GM18858 (cell line): ENCODE measurements around the gene CIRBP.

ENCODE experiments used
- ATAC-seq: cut with Tn5 transposase; IDR thresholded peaks from one replicate; pipeline ENCODE4 v1.9.1; 2021; ENCODE audit not compliant: unreplicated experiment

CIRBP gene

GRCh38 chr19:1254530-1255185 lies 14.5 kb upstream of the CIRBP start:
- no peak for ATAC-seq

DNA sequence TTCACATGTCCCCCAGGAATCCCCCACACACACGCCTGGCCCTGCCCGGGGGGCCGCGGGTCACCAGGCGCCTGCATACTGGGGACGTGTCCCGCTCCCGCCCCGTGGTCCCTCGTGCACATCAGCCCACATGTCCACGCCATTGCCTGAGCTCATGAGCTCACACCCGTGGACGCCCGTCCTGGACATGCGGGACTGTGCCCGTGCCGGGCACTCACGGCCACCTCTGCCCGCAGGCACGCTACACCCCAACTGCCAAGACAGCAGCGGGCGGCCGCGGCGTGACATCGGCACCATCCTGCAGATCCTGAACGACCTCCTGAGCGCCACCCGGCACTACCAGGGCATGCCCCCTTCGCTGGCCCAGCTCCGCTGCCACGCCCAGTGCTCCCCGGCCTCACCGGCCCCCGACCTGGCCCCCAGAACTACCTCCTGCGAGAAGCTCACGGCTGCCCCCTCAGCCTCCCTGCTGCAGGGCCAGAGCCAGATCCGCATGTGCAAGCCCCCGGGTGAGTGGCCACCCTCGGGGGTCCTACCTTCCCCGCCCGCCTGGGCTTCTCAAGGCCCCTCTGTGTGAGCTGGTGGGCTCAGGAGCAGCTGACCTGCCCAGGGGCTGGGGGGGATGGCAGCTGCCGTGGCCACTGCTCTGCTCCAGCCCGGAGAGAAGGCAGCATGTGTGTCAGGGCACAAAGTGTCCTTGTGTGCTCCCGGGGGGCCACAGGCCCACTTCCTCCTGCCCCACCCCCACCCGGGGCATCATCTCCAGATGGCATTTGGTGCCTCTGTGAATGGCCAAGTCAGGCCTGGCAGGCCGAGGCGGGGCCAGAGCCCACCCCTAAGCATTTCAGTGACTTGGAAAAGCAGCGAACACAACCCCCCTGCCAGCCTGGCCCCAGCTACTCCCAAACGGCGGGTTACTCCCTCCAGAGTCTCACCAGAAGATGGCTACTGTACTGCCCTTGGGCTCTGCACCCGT lies 13.7 kb upstream of the CIRBP start:
- no peak for ATAC-seq

- ATAC-seq = no peak
These were observed 12.3 kb upstream of the CIRBP start for GRCh38 chr19:1256646-1257474.

DNA sequence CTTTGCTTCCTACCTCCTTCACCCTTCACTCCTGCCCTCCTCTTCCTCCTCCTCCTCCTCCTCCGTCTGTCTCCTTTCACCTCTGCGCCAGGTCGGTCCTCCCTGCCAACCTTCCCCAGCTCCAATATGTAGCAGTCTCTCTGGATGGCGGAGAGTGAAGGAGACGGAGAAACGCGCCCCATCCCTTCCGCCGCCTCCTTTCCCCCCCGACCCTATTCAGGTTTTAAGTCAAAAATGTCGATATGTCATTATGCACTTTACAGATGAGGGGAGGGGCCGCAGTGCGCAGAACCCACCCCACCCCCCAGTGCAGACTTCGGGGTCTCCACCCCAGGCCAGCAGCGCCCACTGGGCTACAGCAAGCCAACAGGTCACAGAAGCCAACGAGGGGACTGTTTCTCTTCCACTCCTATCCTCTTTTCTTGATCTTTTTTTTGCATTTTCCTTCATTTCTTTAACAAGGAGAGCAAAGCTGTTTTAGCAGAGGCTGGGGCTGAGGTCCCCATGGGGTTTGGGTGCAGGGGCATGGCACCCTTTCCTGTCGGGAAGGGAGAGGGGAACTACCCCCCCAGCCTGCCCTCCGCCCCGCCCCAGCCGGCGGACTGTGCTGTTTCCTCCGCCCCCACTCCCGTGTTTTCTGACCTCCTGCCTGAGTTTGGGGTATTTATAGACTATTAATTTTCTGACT lies 11.5 kb upstream of the CIRBP start:
- ATAC-seq = no peak

- no peak for ATAC-seq
These were observed 11.0 kb upstream of the CIRBP start for GRCh38 chr19:1258163-1258492.

DNA sequence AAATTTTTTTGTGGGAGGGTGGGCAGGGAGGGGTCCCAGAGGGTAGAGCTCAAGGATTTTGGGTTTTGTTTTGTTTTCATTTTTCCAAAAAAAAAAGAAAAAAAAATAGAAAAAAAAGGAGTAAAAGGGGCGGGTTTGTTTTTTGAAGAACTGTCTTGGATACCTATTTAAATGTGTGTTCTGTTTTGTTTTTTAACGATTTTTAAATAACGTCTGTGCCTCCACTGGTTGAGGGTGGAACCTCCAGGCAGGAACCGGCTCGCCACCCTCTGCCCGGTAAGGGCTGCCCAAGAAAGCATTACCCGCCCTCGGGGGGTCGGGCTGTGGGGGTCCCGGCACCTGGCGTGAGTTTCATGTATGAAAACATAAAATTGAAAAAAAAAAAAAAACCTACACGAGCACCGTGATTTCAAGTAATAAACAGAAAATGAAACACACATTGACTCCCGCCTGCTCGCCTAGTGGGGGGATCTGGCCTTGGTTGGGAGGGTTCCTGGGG lies 10.4 kb upstream of the CIRBP start:
- ATAC-seq = no peak

DNA sequence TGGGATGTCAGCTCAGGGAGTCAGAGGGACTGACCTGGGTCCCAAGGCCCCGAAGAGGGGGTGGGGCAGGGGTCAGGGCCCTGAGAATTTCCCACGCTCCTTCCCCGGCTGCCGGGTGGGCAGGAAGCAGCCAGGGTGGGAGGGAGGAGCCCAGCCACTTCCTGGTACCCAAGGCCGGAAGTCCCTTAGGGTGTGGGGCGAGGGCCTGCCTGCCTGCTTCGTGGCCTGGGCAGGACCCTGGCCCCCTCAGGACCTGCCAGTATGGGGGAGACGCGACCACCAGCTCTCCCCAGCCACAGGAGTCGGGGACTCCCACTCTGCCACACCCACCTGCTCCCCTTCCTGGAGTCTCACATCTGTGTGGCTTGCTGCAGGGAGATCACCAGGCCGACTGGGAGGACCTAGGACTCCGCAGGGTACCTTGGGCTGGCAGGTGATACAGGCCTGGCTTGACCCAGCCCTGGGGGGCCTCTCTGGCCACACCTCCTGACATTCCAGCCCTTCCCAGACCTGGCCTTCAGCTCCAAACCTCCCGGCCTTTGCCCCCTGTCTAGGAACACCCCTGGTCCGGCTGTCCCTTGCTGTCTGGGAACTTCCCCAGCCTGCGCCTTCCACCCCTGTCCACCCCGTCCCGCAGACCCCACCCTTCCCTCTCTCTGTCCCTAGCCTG lies 9.8 kb upstream of the CIRBP start:
- ATAC-seq = no peak

- peak; percentile 2 for ATAC-seq
These were observed 9.0 kb upstream of the CIRBP start for GRCh38 chr19:1259876-1260748.

- ATAC-seq = peak; percentile 26
These were observed 8.2 kb upstream of the CIRBP start for GRCh38 chr19:1260749-1261537.

- ATAC-seq = no peak
These were observed 7.7 kb upstream of the CIRBP start for GRCh38 chr19:1261538-1261797.

GRCh38 chr19:1261798-1262622 lies 7.1 kb upstream of the CIRBP start:
- no peak for ATAC-seq

DNA sequence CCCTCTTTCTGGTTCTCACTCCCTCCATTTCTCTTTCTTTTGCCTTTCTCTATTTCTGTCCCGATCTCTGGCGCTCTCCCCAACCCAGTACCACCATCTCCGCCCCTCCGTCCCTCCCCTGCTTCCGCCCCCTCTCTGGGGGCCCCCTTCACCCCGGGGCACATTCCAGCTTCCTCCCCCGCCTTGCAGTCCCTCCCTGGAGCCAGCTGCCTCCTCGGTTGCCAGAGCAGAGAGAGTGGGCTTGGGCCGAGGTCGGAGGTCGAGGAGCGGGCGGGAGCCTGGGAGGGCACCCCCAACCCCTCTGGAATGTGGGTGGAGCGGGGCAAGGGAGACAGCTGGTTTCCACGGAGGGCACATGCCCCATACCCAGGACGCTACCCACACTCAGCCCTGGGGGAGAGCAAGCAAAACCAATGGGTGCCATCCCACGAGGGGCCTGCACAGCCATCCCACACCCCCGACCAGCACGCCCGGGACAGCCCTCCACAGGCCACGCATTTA lies 6.5 kb upstream of the CIRBP start:
- no peak for ATAC-seq

DNA sequence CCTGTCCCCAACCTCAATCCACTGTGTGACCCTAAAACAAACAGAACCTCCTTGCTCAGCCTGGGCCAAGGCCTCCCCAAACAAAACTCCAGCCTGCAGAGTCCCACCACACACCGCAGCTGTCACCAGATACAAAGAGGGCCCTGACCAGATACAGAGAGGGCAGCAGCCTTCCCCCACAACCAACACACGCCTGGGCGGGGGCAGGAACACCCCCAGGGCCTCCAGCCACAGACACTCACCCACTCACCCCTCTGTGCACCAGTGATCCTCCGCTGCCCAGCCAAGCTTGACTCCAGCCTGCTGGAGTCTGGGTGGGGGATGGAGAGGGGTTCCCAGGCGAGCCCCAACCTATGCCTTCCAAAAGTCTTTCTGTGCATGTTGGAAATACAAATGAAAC lies 5.9 kb upstream of the CIRBP start:
- no peak for ATAC-seq

GRCh38 chr19:1264801-1265614 lies 4.1 kb upstream of the CIRBP start:
- ATAC-seq = no peak

GRCh38 chr19:1265615-1266128 lies 3.5 kb upstream of the CIRBP start:
- no peak for ATAC-seq

GRCh38 chr19:1266129-1266915 lies 2.8 kb upstream of the CIRBP start:
- ATAC-seq = peak; percentile 27
